H1 (cell line): ENCODE measurements around the gene HDAC9. TPM values are rescaled to one million over a fixed set of nuclear protein-coding genes. Genes with fewer than 3 reads are reported as not detected.

Experiments used
- CTCF ChIA-PET: fragments of 300-600 bp; sonication (Branson Sonifier 250); formaldehyde crosslinking; loops from one replicate; lab custom pipeline; 2021; ENCODE audit not compliant: partially characterized antibody; lab: Charles Lee
- POLR2A ChIA-PET: fragments of 300-600 bp; sonication (Branson Sonifier 250); formaldehyde crosslinking; loops from one replicate; lab custom pipeline; 2021; ENCODE audit warnings: inconsistent platforms; ENCODE audit not compliant: partially characterized antibody; lab: Charles Lee
- DNase-seq, 2 experiments: peaks; one replicate each; pipeline versions ENCODE4 v3.0.0 to v3.0.0-alpha.2; 2010 to 2022; ENCODE audit warnings: low spot score in 2 of 2, low read depth in 1 of 2, mixed read lengths in 1 of 2
- FAIRE-seq: peaks from 2 replicates; lab custom pipeline; 2011; peaks lifted over from hg19 to GRCh38; lab: Jason Lieb, UNC
- H2AFZ ChIP-seq: 2 replicates; pipeline ENCODE4 v1.8.1; 2012; ENCODE audit warnings: low read length, inconsistent platforms
- H2AK5ac ChIP-seq: 2 replicates; pipeline ENCODE4 v1.6.1; 2013; ENCODE audit warnings: low read depth, low read length
- H2BK120ac ChIP-seq: replicated peaks from 2 replicates; pipeline ENCODE3; 2013; ENCODE audit warnings: low read depth, low read length, inconsistent platforms
- H2BK12ac ChIP-seq: 2 replicates; pipeline ENCODE4 v1.6.1; 2013; ENCODE audit warnings: low read depth, low read length
- H2BK15ac ChIP-seq: 2 replicates; pipeline ENCODE4 v1.6.1; 2013; ENCODE audit warnings: low read length
- H2BK20ac ChIP-seq: 2 replicates; pipeline ENCODE4 v1.6.1; 2013; ENCODE audit warnings: low read length
- H2BK5ac ChIP-seq: 2 replicates; pipeline ENCODE4 v1.6.1; 2013; ENCODE audit warnings: low read depth, low read length
- H3K14ac ChIP-seq: 2 replicates; pipeline ENCODE4 v1.6.1; 2013; ENCODE audit warnings: inconsistent platforms; ENCODE audit not compliant: insufficient read length
- H3K18ac ChIP-seq: 2 replicates; pipeline ENCODE4 v1.6.1; 2013; ENCODE audit warnings: low read length; ENCODE audit errors: extremely low read depth
- H3K23ac ChIP-seq: 2 replicates; pipeline ENCODE4 v1.6.1; 2013; ENCODE audit warnings: inconsistent platforms; ENCODE audit not compliant: insufficient read length
- H3K23me2 ChIP-seq: 2 replicates; pipeline ENCODE4 v1.6.1; 2013; ENCODE audit warnings: low read depth, low read length
- H3K27ac ChIP-seq: 2 replicates; pipeline ENCODE4 v1.6.1; 2011; ENCODE audit warnings: low read depth, low read length, inconsistent platforms
- H3K27me3 ChIP-seq, 4 experiments: replicated peaks in 1 of 4; 1 replicate in 1 of 4; 2 replicates in 3 of 4; pipeline versions ENCODE4 v1.6.1 to v1.8.1; 2011 to 2013; ENCODE audit warnings: low read length in 3 of 4, mild to moderate bottlenecking in 3 of 4, inconsistent platforms in 2 of 4, mixed read lengths in 2 of 4, moderate library complexity in 1 of 4; ENCODE audit not compliant: control insufficient read depth in 3 of 4, insufficient read depth in 3 of 4; ENCODE audit errors: extremely low read depth in 1 of 4
- H3K36me3 ChIP-seq, 4 experiments: 2 replicates each; pipeline versions ENCODE4 v1.6.1 to v1.8.1; 2011 to 2013; ENCODE audit warnings: mild to moderate bottlenecking in 4 of 4, low read length in 3 of 4, moderate library complexity in 2 of 4, control low read depth in 1 of 4, inconsistent platforms in 1 of 4; ENCODE audit not compliant: insufficient read depth in 4 of 4, control insufficient read depth in 2 of 4
- H3K4ac ChIP-seq: replicated peaks from 2 replicates; pipeline ENCODE3; 2013; ENCODE audit warnings: low read length, low read depth, mixed read lengths, inconsistent platforms; ENCODE audit not compliant: insufficient read length
- H3K4me1 ChIP-seq, 4 experiments: replicated peaks in 1 of 4; 1 replicate in 1 of 4; 2 replicates in 3 of 4; pipeline versions ENCODE4 v1.6.1 to v1.8.1; 2011 to 2013; ENCODE audit warnings: low read length in 3 of 4, inconsistent platforms in 2 of 4, mixed read lengths in 1 of 4; ENCODE audit not compliant: insufficient read depth in 4 of 4, control insufficient read depth in 3 of 4
- H3K4me2 ChIP-seq, 2 experiments: 2 replicates each; pipeline versions ENCODE4 v1.6.1 to v1.8.1; 2011 to 2013; ENCODE audit warnings: low read depth in 2 of 2, low read length in 2 of 2, control low read depth in 1 of 2, inconsistent platforms in 1 of 2, mild to moderate bottlenecking in 1 of 2; ENCODE audit not compliant: insufficient read depth in 1 of 2
- H3K4me3 ChIP-seq, 4 experiments: fragments of 200-600, 300-600 bp in 1 of 4; sonication (generic), shearing (Covaris generic), sonication (Bioruptor Twin) in 1 of 4; 2 replicates each; pipeline versions ENCODE4 v1.5.1 to v1.8.1; 2011 to 2016; ENCODE audit warnings: low read length in 4 of 4, low read depth in 3 of 4, control low read depth in 2 of 4, inconsistent platforms in 2 of 4, mild to moderate bottlenecking in 2 of 4, mixed read lengths in 1 of 4, moderate library complexity in 1 of 4; ENCODE audit not compliant: insufficient read depth in 2 of 4; ENCODE audit errors: extremely low read depth in 1 of 4
- H3K56ac ChIP-seq: replicated peaks from 2 replicates; pipeline ENCODE3; 2013; ENCODE audit warnings: low read depth, mild to moderate bottlenecking, mixed read lengths, low read length, inconsistent platforms; ENCODE audit not compliant: insufficient read length
- H3K79me1 ChIP-seq: 2 replicates; pipeline ENCODE4 v1.6.1; 2013; ENCODE audit warnings: low read depth, low read length, control low read depth
- H3K79me2 ChIP-seq, 2 experiments: 2 replicates each; pipeline versions ENCODE4 v1.6.1 to v1.8.1; 2012 to 2013; ENCODE audit warnings: low read length in 2 of 2, mild to moderate bottlenecking in 2 of 2, inconsistent platforms in 1 of 2; ENCODE audit not compliant: insufficient read depth in 2 of 2, control insufficient read depth in 1 of 2
- H3K9ac ChIP-seq, 4 experiments: replicated peaks in 1 of 4; 1 replicate in 1 of 4; 2 replicates in 3 of 4; pipeline versions ENCODE4 v1.6.1 to v1.8.1; 2011 to 2013; ENCODE audit warnings: low read depth in 3 of 4, low read length in 3 of 4, control low read depth in 2 of 4, mild to moderate bottlenecking in 2 of 4, moderate library complexity in 2 of 4, inconsistent platforms in 1 of 4; ENCODE audit errors: extremely low read depth in 1 of 4
- H3K9me3 ChIP-seq, 2 experiments: 2 replicates each; pipeline versions ENCODE4 v1.6.1 to v1.8.1; 2012 to 2013; ENCODE audit warnings: mild to moderate bottlenecking in 2 of 2, moderate library complexity in 2 of 2, control low read depth in 1 of 2, inconsistent platforms in 1 of 2, low read depth in 1 of 2, low read length in 1 of 2, mixed read lengths in 1 of 2; ENCODE audit not compliant: insufficient read depth in 2 of 2
- H4K20me1 ChIP-seq, 2 experiments: replicated peaks in 1 of 2; 2 replicates each; pipeline versions ENCODE3 to v1.8.1; 2011 to 2013; ENCODE audit warnings: inconsistent platforms in 2 of 2, low read length in 2 of 2, mild to moderate bottlenecking in 1 of 2; ENCODE audit not compliant: insufficient read depth in 2 of 2, control insufficient read depth in 1 of 2
- H4K5ac ChIP-seq: 2 replicates; pipeline ENCODE4 v1.6.1; 2013; ENCODE audit warnings: low read length, low read depth, mixed read lengths, inconsistent platforms; ENCODE audit not compliant: insufficient read length
- H4K8ac ChIP-seq: 2 replicates; pipeline ENCODE4 v1.8.0; 2013; ENCODE audit warnings: mild to moderate bottlenecking, moderate library complexity, low read length, inconsistent platforms; ENCODE audit not compliant: insufficient read depth; ENCODE audit errors: extremely low read depth
- H4K91ac ChIP-seq: replicated peaks from 2 replicates; pipeline ENCODE3; 2013; ENCODE audit warnings: low read length, mixed read lengths, inconsistent platforms; ENCODE audit not compliant: insufficient read length
- CBX5 ChIP-seq: fragments of 300-800, 300-1000 bp; sonication (generic); IDR thresholded peaks from 2 replicates; pipeline ENCODE4 v1.7.1; 2016; ENCODE audit warnings: antibody characterized with exemption, low read length, low read depth
- CHD2 ChIP-seq: IDR thresholded peaks from 2 replicates; pipeline ENCODE4 v1.6.1; 2012; ENCODE audit warnings: low read length, improper control_type of control experiment
- JUND ChIP-seq: IDR thresholded peaks from 2 replicates; pipeline ENCODE4 v1.6.1; 2011; ENCODE audit warnings: mild to moderate bottlenecking, improper control_type of control experiment, low read length
- KDM1A ChIP-seq: fragments of 200-600, 300-600 bp; sonication (generic); IDR thresholded peaks from 2 replicates; pipeline ENCODE4 v1.7.1; 2016; ENCODE audit warnings: mild to moderate bottlenecking, low read length, borderline replicate concordance
- RFX5 ChIP-seq: IDR thresholded peaks from 2 replicates; pipeline ENCODE4 v1.6.1; 2011; ENCODE audit warnings: low read depth, low read length, improper control_type of control experiment, borderline replicate concordance
- RNF2 ChIP-seq: fragments of 200-900, 300-1000 bp; sonication (generic); IDR thresholded peaks from 2 replicates; pipeline ENCODE4 v1.7.1; 2016; ENCODE audit warnings: borderline replicate concordance, low read depth, mild to moderate bottlenecking, antibody characterized with exemption, low read length; ENCODE audit not compliant: poor library complexity, severe bottlenecking; ENCODE audit errors: missing control alignments
- SIN3A ChIP-seq, 2 experiments: IDR thresholded peaks in 1 of 2; conservative IDR thresholded peaks in 1 of 2; 2 replicates each; pipeline ENCODE4 v1.6.1; 2011 to 2012; ENCODE audit warnings: low read length in 2 of 2, improper control_type of control experiment in 1 of 2, low read depth in 1 of 2, mild to moderate bottlenecking in 1 of 2
- SP4 ChIP-seq: IDR thresholded peaks from 2 replicates; pipeline ENCODE4 v1.6.1; 2012; ENCODE audit warnings: low read length, inconsistent platforms
- TBP ChIP-seq: IDR thresholded peaks from 2 replicates; pipeline ENCODE4 v1.6.1; 2011; ENCODE audit warnings: low read depth, low read length, improper control_type of control experiment
- TCF12 ChIP-seq: IDR thresholded peaks from 2 replicates; pipeline ENCODE4 v1.6.1; 2011; ENCODE audit warnings: low read depth, mild to moderate bottlenecking, low read length
- TEAD4 ChIP-seq: IDR thresholded peaks from 2 replicates; pipeline ENCODE4 v1.6.1; 2012; ENCODE audit warnings: low read depth, low read length, inconsistent platforms, mixed read lengths
- polyA plus RNA-seq, 7 experiments: library from polyadenylated mRNA; depleted of rRNA in 3 of 7; stranded (reverse) in 5 of 7; unstranded in 2 of 7; fragments of >200 nt in 5 of 7; fragments of 200-250 nt in 2 of 7; gene quantifications; 1 replicate in 5 of 7; 2 replicates in 1 of 7; 4 replicates in 1 of 7; pipeline versions ENCODE4 v1.2.1 to v1.2.3, GENCODE V29; 2011 to 2013; ENCODE audit warnings: missing spikeins in 2 of 7, mixed read lengths in 2 of 7
- total RNA-seq: library from RNA; stranded (reverse); fragmentation: NEBNext Ultra II Directional; extraction: Animal tissue kit (Norgen Biotek cat#: 25700); gene quantifications from 2 replicates; pipeline ENCODE4 v1.2.1, GENCODE V29; 2021
- TF ChIP-seq, protein P1 (sequence below): IDR thresholded peaks from 2 replicates; pipeline ENCODE4 v1.6.1; 2012; ENCODE audit warnings: low read length, inconsistent platforms
- TF ChIP-seq, protein P2 (sequence below): IDR thresholded peaks from 2 replicates; pipeline ENCODE4 v1.6.1; 2011; ENCODE audit warnings: low read length, improper control_type of control experiment

The HDAC9 gene
- total and polyA plus RNA-seq, 2 of the 8 experiments (the other 6 are each of a cell fraction or from before 2014, with no cell fraction given): 9.5 to 13.1 TPM

DNA sequence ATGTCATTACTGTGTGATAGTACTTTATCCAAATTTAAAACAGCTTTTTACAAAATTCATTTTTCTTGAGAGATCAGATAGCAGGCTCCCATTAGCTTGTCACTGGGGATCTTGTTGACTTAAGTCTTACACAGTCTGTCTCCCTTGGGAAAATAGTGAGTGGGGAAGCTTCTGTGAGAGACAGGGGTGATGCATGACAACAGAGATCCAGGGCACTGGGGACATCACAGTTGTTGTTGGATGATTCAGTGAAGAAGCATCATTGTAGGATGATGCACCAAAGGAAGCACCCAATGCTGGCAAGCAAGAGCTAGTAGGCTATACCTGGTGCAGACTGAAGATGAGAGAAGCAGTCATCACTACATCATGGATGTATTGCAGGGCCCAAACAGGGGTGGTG, 284.7 kb downstream of the HDAC9 start:
- ChIA-PET POLR2A (no interaction called here), CTCF (interaction anchor here (1.3 kb wide), 1 partner anchor 21 kb away, joined by 5 read pairs; no protein-coding TSS in a partner anchor)
- H3K4me2 ChIP-seq: no peak overlapping the region
- no peak overlapping the region for H4K8ac ChIP-seq
- DNase-seq (no peak), FAIRE-seq (no peak)
- no peak overlapping the region for H3K56ac ChIP-seq
- H3K9me3 ChIP-seq: no peaks in the 10 kb centered on the region
- H2AK5ac ChIP-seq: no peak overlapping the region
- H3K9ac ChIP-seq: no peak overlapping the region
- H2BK20ac ChIP-seq: no peak overlapping the region
- H3K18ac ChIP-seq: no peak overlapping the region
- H3K79me2 ChIP-seq: no peaks in the 10 kb centered on the region
- no peak overlapping the region for H2BK15ac ChIP-seq
- no peak overlapping the region for H3K23ac ChIP-seq
- no peaks in the 10 kb centered on the region for H3K27me3 ChIP-seq
- H3K4me1 ChIP-seq: no peaks in the 10 kb centered on the region
- H3K4ac ChIP-seq: no peak overlapping the region
- H2BK120ac ChIP-seq: no peak overlapping the region
- H4K91ac ChIP-seq: no peak overlapping the region
- no peak overlapping the region for H2BK5ac ChIP-seq
- H3K79me1 ChIP-seq: no peaks in the 10 kb centered on the region
- H3K23me2 ChIP-seq: no peaks in the 10 kb centered on the region
- H4K5ac ChIP-seq: no peak overlapping the region
- H2BK12ac ChIP-seq: no peak overlapping the region
- H3K4me3 ChIP-seq: no peak overlapping the region
- no peak overlapping the region for H3K27ac ChIP-seq
- no peaks in the 10 kb centered on the region for H4K20me1 ChIP-seq
- no peak overlapping the region for H2AFZ ChIP-seq
- H3K36me3 ChIP-seq: no peaks in the 10 kb centered on the region
- H3K14ac ChIP-seq: no peak overlapping the region
- TF ChIP-seq RFX5 (no peak), JUND (no peak), KDM1A (no peak), TCF12 (no peak), TBP (no peak), CBX5 (no peak), SIN3A (conservative IDR thresholded peaks at IDR 0.05 in 1 of 2, IDR thresholded peaks at IDR 0.05 in 1 of 2; ENCODE audit: low read depth in 1 of 2, low read length in 2 of 2) (no peak), CHD2 (no peak), RNF2 (no peak), TEAD4 (no peak), SP4 (no peak)
- TF ChIP-seq, protein P1, sequence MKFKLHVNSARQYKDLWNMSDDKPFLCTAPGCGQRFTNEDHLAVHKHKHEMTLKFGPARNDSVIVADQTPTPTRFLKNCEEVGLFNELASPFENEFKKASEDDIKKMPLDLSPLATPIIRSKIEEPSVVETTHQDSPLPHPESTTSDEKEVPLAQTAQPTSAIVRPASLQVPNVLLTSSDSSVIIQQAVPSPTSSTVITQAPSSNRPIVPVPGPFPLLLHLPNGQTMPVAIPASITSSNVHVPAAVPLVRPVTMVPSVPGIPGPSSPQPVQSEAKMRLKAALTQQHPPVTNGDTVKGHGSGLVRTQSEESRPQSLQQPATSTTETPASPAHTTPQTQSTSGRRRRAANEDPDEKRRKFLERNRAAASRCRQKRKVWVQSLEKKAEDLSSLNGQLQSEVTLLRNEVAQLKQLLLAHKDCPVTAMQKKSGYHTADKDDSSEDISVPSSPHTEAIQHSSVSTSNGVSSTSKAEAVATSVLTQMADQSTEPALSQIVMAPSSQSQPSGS: no peak
- TF ChIP-seq, protein P2, sequence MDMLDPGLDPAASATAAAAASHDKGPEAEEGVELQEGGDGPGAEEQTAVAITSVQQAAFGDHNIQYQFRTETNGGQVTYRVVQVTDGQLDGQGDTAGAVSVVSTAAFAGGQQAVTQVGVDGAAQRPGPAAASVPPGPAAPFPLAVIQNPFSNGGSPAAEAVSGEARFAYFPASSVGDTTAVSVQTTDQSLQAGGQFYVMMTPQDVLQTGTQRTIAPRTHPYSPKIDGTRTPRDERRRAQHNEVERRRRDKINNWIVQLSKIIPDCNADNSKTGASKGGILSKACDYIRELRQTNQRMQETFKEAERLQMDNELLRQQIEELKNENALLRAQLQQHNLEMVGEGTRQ: no peak
